HuH-7 (cell line): ENCODE results near the gene ANKRD49.
"Not testable (repeated sequence)": the region's sequence is repeated elsewhere in the genome, so short reads cannot be mapped to it uniquely, and the experiment has no call there.

Experiments
- DNase-seq: peaks from one replicate; pipeline ENCODE4 v3.0.0; 2011; ENCODE audit warnings: low spot score

ANKRD49 gene, protein sequence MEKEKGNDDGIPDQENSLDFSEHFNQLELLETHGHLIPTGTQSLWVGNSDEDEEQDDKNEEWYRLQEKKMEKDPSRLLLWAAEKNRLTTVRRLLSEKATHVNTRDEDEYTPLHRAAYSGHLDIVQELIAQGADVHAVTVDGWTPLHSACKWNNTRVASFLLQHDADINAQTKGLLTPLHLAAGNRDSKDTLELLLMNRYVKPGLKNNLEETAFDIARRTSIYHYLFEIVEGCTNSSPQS

GRCh38 chr11:94493281-94494125 lies at the start of gene ANKRD49, which contains the start of gene MRE11:
TSS of gene ANKRD49 (plus strand) at chr11:94493984. CDS start at chr11:94496694, 2,710 bp downstream.
TSS of gene MRE11 (minus strand) at chr11:94493844. CDS start at chr11:94492801, 1,043 bp downstream.
- DNase-seq = peak; percentile 78

DNA sequence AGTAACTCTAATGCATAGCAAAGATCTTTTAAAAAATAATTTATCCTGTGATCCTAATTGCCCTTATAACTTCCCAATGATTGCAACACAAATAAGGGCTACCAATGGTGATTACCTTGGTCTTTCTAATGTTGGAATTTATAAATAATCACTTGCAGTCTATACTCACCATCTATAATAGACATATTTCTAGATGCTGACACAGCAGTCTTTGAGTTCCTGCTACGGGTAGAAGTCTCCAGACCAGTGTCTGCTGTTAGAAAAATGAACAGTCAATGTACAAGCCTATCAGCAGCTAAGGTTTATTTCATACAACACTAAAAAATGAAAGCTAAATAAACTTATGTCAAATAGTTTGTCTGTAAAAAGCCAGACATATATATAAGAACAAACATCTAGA lies 48.1 kb upstream of the ANKRD49 start:
- DNase-seq = no peak

DNA sequence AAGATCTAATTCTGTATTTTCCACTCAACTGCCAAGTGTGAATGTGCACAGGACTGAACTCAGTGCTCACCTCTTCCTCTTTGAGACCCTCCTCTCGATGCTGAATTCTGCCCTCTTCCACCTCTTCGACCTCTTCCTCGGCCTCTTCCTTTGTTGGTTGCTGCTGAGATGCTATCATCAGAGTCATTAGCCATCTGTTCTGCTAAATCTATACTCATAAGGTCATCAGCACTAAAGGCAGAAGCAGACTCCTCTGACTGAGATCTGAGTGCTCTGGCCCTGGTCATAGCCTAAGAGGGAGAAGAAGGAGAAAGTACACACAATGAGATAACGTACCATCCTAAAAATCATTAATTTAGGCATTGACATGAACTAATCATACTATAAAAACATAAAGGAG lies 46.6 kb upstream of the ANKRD49 start:
- DNase-seq = no peak

GRCh38 chr11:94449029-94449428 lies 44.8 kb upstream of the ANKRD49 start:
- no peak for DNase-seq

DNA sequence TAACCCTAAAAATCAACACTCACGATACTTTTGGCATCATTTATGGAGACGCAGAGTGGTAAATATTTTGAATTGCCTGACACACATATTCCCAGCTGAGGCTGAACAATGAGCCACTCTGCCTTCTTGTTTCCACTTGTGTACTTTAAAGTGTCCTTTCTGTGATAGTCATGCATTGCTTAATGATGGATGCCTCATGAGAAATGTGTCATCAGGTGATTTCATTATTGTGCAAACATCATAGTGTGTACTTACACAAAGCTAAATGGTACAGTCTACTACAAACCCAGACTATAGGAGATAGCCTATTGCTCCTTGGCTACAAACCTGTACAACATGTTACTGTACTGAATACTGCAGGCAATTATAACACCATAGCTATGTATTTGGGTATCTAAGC lies 44.3 kb upstream of the ANKRD49 start:
- DNase-seq = peak; percentile 1

- no peak for DNase-seq
Observed at GRCh38 chr11:94450048-94450447, 43.7 kb upstream of the ANKRD49 start.

- DNase-seq = no peak
Observed at GRCh38 chr11:94452988-94453387, 40.8 kb upstream of the ANKRD49 start.

DNA sequence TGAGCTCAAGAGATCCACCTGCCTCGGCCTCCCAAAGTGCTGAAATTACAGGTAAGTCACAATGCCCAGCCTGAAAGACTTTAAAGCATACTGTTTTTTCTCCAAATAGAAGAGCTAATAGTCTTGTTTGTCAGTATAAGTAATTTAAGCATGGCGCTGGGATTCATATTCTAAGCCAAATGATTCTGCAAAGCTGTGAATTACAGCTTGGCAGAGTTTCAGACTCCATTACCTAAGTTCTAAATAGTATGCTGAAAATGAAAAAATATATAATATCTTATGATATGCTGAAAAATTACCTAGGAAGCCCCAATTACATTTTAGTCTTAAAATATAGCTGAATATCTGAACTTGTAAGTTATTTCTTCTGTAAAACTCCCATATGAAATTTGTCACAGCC lies 39.5 kb upstream of the ANKRD49 start:
- DNase-seq = no peak

- no peak for DNase-seq
Observed at GRCh38 chr11:94455861-94456260, 37.9 kb upstream of the ANKRD49 start.

DNA sequence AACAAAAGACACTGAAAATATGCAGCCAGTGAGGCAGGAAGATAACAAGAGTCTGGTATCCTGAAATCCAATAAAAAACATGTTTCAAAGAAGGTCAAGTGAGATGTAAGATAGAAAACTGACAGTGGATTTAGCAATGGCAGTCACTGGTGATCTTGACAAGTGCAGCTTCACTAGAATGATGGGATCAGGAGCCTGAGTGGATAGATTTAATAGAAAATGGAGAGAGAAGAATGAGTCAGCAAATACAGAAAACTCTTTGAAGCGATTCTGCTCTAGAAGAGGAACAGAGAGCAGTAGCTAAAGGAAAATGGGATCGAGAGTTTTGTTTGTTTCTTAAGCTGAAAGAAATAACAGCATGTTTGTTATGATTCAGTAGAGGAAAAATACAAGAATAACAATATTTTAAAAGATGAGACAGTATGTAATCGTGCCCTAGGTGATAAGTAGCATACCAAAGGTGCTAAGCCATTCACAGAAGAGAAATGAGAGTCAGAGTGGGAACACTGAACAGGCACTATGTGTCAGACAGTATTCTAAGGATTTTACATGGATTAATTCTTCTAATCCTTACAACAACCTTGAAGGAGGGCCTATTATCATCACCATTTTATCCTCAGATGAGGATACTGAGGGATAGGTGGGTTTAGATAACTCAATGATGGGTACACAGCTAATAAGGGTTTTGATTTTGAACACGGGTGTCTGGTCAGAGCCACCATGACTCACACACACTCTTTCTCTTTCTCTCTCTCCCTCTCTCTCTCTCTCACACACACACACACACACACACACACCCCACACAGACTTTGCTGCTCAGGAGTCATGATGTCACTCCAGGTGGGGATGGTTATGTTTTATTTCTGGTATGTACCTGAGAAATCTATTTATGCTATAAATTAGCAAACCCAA lies 36.4 kb upstream of the ANKRD49 start:
- DNase-seq = no peak

DNA sequence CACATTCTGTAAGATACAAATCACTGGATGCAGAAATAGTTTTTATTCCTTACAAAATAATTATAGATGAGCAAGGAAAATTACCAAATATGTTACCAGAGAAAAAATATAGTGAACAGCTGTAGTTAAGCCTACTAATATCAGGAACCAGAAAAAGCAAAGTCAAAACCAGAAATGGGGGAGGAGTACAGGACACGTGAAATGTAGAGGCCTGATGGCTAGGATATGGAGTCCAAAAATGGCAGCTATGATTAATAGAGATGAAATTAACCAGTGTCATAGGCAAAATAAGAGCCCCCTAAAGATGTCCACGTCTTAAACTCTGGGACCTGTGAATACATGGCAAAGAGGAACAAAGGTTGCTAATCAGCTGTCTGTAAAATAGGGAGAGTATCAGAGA lies 34.2 kb upstream of the ANKRD49 start:
- no peak for DNase-seq

DNA sequence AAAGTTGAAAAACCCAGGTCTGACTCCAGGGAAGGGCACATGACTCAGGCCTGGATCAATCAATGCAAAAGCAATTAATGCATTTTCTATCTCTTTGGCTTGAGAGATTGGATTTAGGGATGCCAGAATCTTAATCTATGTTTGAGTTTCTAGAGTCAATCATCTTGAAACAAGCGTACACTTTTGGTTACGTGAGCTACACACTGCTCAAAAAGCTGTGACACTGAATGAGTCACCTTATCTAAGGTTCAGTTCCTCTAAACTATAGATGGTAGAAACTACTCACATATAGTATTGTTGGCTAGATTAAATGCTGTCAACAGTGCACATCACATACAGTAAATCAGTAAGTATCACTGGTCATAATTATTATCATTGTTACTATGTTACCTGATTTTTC lies 24.4 kb upstream of the ANKRD49 start:
- DNase-seq = no peak

DNA sequence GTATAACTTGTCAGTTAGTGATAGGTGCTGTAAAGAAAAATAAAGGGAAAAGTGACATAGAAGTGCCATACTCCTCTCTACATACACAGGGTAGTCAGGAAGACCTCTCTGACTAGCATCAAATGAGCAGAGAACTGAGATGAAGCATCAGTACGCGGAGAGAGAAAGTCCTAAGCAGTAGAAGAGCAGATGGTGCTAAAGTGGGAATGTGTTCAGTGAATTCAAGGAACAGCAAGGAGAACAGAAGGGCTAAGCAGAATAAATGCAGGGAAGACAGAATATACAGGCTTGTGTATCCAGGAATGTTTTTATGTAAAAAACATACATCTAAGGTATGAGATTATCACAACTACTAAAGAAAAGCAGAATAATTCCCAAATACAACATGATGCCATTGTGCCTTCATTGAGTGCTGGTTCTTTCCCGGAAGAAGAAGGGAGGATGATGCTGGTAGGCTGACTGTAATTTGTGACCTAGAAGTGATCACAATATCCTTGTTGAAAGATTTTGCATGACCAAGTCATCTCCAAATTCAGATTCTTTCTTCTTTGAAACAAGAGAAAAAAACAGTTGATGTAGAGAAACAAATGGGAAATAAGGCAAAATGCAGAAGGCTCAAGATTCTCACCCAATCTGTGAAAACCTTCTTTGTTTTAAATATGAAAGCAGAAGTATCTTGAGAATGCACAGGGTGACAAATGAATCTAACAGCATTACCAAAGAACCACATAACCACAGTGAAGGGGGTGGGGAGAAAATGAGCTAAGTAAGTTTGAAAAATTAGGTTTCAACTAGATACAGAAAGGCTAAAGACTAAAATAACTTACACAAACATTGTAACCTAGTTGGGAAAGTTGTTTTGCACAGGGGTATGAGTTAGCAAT lies 20.6 kb upstream of the ANKRD49 start:
- no peak for DNase-seq

- no peak for DNase-seq
Observed at GRCh38 chr11:94477624-94478023, 16.2 kb upstream of the ANKRD49 start.

DNA sequence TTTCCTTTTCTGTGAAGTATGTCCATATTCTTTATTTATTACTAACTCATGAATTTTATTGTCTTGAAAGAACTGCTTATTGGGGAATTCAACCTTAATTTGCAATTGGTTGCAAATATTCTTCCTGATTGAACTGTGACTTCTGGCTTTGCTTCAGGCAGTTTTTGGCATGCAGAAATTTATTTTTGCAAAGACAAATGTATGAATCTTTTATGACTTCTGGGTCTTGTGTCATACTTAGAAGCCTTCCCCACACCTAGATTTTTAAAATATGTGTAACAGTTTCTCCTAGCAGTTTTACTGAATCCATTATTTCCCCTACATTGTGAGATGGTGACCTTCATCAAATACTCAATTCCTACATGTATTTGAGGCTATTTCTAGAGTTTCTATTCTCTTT lies 12.4 kb upstream of the ANKRD49 start:
- no peak for DNase-seq

DNA sequence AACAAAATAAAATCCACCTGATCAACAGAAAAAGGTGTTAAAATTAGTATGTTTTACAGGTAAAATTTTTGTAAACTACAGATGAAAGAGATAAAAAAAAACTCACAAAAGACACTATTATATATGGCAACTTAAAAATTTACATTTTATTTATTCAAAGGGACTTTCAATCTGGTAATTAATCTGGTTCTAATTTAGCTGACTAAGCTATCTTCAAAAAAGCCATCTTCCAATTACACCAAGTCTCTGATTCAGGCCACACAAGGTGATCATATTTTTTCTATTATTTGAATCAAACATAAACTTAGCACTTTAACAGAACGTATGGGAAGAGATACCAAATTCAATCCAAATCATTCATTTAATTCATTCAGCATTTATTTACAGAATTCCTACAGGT lies 7.7 kb upstream of the ANKRD49 start:
- DNase-seq = no peak

- DNase-seq = no peak
Observed at GRCh38 chr11:94494126-94494680, 419 bp downstream of the ANKRD49 start.

- no peak for DNase-seq
Observed at GRCh38 chr11:94500181-94500580, 6.4 kb downstream of the ANKRD49 start.

- DNase-seq = no peak
Observed at GRCh38 chr11:94501522-94501921, 7.7 kb downstream of the ANKRD49 start.

DNA sequence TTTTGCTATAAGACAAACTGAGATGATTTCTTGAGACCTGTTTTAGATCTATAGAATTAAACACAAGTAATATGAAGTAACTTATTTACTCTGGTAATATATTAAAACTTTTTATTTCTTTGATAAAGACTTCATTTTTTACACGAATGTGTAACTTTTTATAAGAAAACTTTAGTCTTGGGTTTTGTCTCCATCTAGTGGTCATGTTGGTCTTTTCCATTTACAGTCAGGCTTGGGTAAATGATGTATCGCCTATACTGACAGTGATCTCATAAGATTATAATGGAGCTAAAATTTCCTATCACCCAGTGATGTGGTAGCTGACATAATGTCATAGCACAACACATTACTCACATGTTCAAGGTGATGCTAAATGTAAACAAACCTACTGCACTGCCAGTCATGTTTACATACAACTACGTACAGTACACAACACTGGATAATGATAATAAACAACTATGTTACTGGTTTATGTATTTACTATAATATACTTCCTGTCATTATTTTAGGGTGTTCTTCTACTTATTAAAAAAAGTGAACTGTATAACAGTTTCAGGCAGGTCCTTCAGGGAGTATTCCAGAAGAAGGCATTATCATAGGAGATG lies 11.0 kb downstream of the ANKRD49 start:
- no peak for DNase-seq

GRCh38 chr11:94506513-94506912 lies 12.7 kb downstream of the ANKRD49 start:
- not testable (repeated sequence) for DNase-seq
